Measurements from ENCODE around the gene EARS2.
"Not testable (repeated sequence)": the region's sequence is repeated elsewhere in the genome, so short reads cannot be mapped to it uniquely, and the experiment has no call there.

The EARS2 gene

DNA sequence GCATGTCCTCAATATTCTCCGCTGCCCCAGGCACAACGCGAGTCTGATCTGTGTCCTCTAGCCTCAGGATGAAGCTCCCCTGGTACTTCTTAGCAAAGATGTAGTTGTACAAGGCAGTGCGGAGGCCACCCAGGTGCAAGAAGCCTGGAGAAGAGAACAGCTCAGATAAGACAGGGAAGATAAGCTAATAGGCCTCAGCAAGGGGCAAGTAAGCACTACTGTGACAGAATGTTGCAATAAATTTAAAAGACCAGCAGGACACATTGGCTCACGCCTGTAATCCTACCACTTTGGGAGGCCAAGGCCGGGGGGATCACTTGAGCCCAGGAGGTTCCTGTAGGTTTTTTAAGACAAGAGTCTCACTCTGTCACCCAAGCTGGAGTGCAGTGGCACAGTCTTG is 5.0 kb downstream of the EARS2 start:
- Histone ChIP-seq H3K36me3 (ENCODE audit: control insufficient read depth in 2 of 2, insufficient read depth in 2 of 2, low read length in 2 of 2) (peaks cover 22 to 40% of the 10 kb centered on the region in 2 donors), H3K27me3 (ENCODE audit: control insufficient read depth in 2 of 2, insufficient read depth in 2 of 2, low read length in 2 of 2) (no peaks in the 10 kb centered on the region), H3K27ac (ENCODE audit: low read depth in 2 of 2, low read length in 2 of 2) (no peak overlapping the region), H3K9me3 (ENCODE audit: control insufficient read depth in 2 of 2, low read length in 2 of 2) (no peaks in the 10 kb centered on the region), H3K9ac (ENCODE audit: low read depth in 1 of 2, low read length in 2 of 2) (no peak overlapping the region), H3K4me3 (ENCODE audit: low read length in 2 of 2) (no peak overlapping the region), H3K4me1 (ENCODE audit: control insufficient read depth in 2 of 2, insufficient read depth in 2 of 2, low read length in 2 of 2) (peaks cover 0 to 3% of the 10 kb centered on the region in 2 donors)

DNA sequence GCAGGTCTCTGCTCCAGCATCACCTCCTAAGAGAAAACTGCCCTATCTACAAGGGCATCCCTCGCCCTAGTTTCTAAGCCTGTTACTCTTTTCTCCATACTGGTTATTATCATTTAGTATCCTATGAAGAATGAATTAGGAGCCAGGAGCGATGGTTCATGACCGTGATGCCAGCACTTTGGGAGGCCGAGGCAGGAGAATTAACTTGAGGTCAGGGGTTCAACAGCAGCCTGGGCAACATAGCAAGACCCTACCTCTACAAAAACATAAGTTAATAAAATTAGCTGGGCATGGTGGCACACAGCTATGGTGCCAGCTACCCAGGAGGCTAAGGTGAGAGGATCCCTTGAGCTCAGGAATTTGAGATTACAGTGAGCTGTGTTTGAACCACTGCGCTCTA is 7.2 kb downstream of the EARS2 start:
- no peak overlapping the region for H3K9ac ChIP-seq (ENCODE audit: low read depth in 1 of 2, low read length in 2 of 2)
- no peaks in the 10 kb centered on the region for H3K9me3 ChIP-seq (ENCODE audit: control insufficient read depth in 2 of 2, low read length in 2 of 2)
- H3K4me1 ChIP-seq (ENCODE audit: control insufficient read depth in 2 of 2, insufficient read depth in 2 of 2, low read length in 2 of 2), result no peaks in the 10 kb centered on the region
- no peak overlapping the region for H3K4me3 ChIP-seq (ENCODE audit: low read length in 2 of 2)
- no peaks in the 10 kb centered on the region for H3K27me3 ChIP-seq (ENCODE audit: control insufficient read depth in 2 of 2, insufficient read depth in 2 of 2, low read length in 2 of 2)
- no peak overlapping the region for H3K27ac ChIP-seq (ENCODE audit: low read depth in 2 of 2, low read length in 2 of 2)
- peaks cover 34 to 61% of the 10 kb centered on the region in 2 donors for H3K36me3 ChIP-seq (ENCODE audit: control insufficient read depth in 2 of 2, insufficient read depth in 2 of 2, low read length in 2 of 2)

DNA sequence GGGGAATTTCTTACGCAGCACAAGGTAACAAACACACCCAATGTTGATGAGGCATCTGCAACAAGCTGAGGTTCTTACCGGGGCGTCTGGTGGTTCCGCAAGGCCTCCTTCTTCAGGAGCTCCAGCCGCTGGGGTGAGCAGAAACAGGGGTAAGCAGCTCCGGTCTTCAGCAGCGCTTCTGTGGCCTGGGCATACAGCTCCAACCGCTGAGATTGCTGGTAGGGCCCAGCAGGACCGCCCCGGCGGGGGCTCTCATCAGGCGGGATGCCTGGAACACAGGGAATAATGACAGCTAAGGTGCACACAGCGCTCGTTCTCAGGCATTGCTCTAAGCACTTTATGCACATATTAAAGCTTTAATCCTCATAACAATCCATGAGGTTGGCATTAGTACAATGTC is 12.7 kb downstream of the EARS2 start:
- H3K9ac ChIP-seq (ENCODE audit: low read depth in 1 of 2, low read length in 2 of 2), result no peak overlapping the region
- no peaks in the 10 kb centered on the region for H3K4me1 ChIP-seq (ENCODE audit: control insufficient read depth in 2 of 2, insufficient read depth in 2 of 2, low read length in 2 of 2)
- no peaks in the 10 kb centered on the region for H3K9me3 ChIP-seq (ENCODE audit: control insufficient read depth in 2 of 2, low read length in 2 of 2)
- H3K27ac ChIP-seq (ENCODE audit: low read depth in 2 of 2, low read length in 2 of 2), result no peak overlapping the region
- H3K4me3 ChIP-seq (ENCODE audit: low read length in 2 of 2), result no peak overlapping the region
- H3K36me3 ChIP-seq (ENCODE audit: control insufficient read depth in 2 of 2, insufficient read depth in 2 of 2, low read length in 2 of 2), result peaks cover 29 to 57% of the 10 kb centered on the region in 2 donors
- H3K27me3 ChIP-seq (ENCODE audit: control insufficient read depth in 2 of 2, insufficient read depth in 2 of 2, low read length in 2 of 2), result no peaks in the 10 kb centered on the region

DNA sequence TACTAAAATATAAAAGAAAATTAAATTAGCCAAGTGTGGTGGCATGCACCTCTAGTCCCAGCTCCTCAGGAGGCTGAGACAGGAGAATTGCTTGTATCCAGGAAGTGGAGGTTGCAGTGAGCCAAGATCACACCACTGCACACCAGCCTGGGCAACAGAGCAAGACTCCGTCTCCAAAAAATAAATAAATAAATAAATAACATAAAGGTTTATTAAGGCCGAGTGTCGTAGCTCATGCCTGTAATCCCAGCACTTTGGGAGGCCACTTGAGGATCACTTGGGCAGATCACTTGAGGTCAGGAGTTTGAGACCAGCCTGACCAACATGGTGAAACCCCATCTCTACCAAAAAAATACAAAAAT is 16.4 kb downstream of the EARS2 start:
- not testable (repeated sequence) for H3K9me3 ChIP-seq (ENCODE audit: control insufficient read depth in 2 of 2, low read length in 2 of 2); H3K4me1 ChIP-seq (ENCODE audit: control insufficient read depth in 2 of 2, insufficient read depth in 2 of 2, low read length in 2 of 2); H3K9ac ChIP-seq (ENCODE audit: low read depth in 1 of 2, low read length in 2 of 2); H3K4me3 ChIP-seq (ENCODE audit: low read length in 2 of 2); H3K27ac ChIP-seq (ENCODE audit: low read depth in 2 of 2, low read length in 2 of 2); H3K27me3 ChIP-seq (ENCODE audit: control insufficient read depth in 2 of 2, insufficient read depth in 2 of 2, low read length in 2 of 2)
- peaks cover 21 to 36% of the 10 kb centered on the region in 2 donors for H3K36me3 ChIP-seq (ENCODE audit: control insufficient read depth in 2 of 2, insufficient read depth in 2 of 2, low read length in 2 of 2)

DNA sequence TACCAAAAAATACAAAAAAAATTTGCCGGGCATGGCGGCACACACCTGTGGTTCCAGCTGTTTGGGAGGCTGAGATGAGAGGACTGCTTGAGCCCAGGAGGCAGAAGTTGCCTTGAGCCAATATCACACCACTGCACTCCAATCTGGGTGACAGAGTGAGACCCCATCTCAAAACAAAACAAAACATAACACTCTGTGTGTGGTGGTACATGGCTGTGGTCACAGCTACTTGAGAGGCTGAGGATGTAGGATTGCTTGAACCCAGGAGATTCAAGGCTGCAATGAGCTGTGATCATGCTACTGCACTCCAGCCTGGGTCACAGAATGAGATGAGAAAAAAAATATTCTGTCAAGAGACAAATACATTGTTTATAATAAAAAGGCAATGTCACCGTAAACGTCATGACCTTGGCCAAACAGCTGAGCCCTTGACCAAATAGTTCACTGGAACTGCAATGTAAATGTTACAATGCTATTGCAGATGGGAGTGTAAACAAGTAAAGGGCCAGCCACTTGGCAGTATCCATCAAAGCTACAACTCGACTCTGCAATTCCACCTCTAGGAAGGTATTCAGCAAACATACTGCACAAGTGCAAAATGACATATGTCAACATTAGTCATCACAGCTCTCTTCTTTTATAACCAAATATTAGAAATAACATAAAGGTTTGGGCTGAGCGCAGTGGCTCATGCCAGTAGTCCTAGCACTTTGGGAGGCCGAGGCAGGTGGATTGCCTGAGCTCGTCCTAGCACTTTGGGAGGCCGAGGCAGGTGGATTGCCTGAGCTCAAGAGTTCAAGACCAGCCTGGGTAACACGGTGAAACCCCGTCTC is 16.9 kb downstream of the EARS2 start:
- Histone ChIP-seq H3K36me3 (ENCODE audit: control insufficient read depth in 2 of 2, insufficient read depth in 2 of 2, low read length in 2 of 2) (peaks cover 19 to 34% of the 10 kb centered on the region in 2 donors), H3K4me1 (ENCODE audit: control insufficient read depth in 2 of 2, insufficient read depth in 2 of 2, low read length in 2 of 2) (no peaks in the 10 kb centered on the region), H3K9ac (ENCODE audit: low read depth in 1 of 2, low read length in 2 of 2) (no peak overlapping the region), H3K27me3 (ENCODE audit: control insufficient read depth in 2 of 2, insufficient read depth in 2 of 2, low read length in 2 of 2) (no peaks in the 10 kb centered on the region), H3K9me3 (ENCODE audit: control insufficient read depth in 2 of 2, low read length in 2 of 2) (no peaks in the 10 kb centered on the region), H3K27ac (ENCODE audit: low read depth in 2 of 2, low read length in 2 of 2) (no peak overlapping the region), H3K4me3 (ENCODE audit: low read length in 2 of 2) (no peak overlapping the region)

DNA sequence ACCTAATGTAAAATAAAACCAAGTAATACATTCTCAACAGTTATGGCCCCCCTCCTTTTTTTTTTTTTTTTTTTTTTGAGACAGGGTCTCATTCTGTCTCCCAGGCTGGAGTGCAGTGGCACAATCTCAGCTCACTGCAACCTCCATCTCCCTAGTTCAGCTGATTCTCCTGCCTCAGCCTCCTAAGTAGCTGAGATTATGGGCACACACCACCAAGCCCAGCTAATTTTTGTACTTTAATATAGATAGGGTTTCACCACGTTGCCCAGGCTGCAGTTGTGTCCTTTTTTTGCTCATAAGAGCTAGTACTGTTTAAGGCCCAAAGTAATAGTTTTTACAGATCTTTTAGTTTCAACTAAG is 18.3 kb downstream of the EARS2 start:
- H3K4me3 ChIP-seq (ENCODE audit: low read length in 2 of 2), result no peak overlapping the region
- no peak overlapping the region for H3K27ac ChIP-seq (ENCODE audit: low read depth in 2 of 2, low read length in 2 of 2)
- no peaks in the 10 kb centered on the region for H3K4me1 ChIP-seq (ENCODE audit: control insufficient read depth in 2 of 2, insufficient read depth in 2 of 2, low read length in 2 of 2)
- H3K27me3 ChIP-seq (ENCODE audit: control insufficient read depth in 2 of 2, insufficient read depth in 2 of 2, low read length in 2 of 2), result no peaks in the 10 kb centered on the region
- H3K9ac ChIP-seq (ENCODE audit: low read depth in 1 of 2, low read length in 2 of 2), result no peak overlapping the region
- H3K36me3 ChIP-seq (ENCODE audit: control insufficient read depth in 2 of 2, insufficient read depth in 2 of 2, low read length in 2 of 2), result peaks cover 30 to 40% of the 10 kb centered on the region in 2 donors
- H3K9me3 ChIP-seq (ENCODE audit: control insufficient read depth in 2 of 2, low read length in 2 of 2), result no peaks in the 10 kb centered on the region

DNA sequence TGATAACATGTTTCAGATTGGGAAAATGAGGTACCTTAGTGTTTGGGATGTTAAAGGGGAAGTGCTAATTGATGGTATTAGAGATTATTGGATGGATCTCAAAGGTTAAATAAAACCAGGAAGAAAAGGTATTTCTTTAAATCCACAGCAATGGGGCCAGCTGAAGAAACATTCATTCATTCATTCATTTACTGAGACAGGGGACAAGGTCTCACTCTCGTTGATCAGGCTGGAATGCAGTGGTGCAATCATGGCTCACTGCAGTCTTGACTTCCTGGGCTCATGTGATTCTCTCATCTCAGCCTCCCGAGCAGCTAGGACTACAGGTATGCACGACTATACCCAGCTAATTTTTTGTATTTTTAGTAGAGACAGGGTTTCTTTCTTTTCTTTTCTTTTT is 19.8 kb downstream of the EARS2 start:
- no peak overlapping the region for H3K4me3 ChIP-seq (ENCODE audit: low read length in 2 of 2)
- H3K4me1 ChIP-seq (ENCODE audit: control insufficient read depth in 2 of 2, insufficient read depth in 2 of 2, low read length in 2 of 2), result no peaks in the 10 kb centered on the region
- no peak overlapping the region for H3K9ac ChIP-seq (ENCODE audit: low read depth in 1 of 2, low read length in 2 of 2)
- H3K9me3 ChIP-seq (ENCODE audit: control insufficient read depth in 2 of 2, low read length in 2 of 2), result no peaks in the 10 kb centered on the region
- no peak overlapping the region for H3K27ac ChIP-seq (ENCODE audit: low read depth in 2 of 2, low read length in 2 of 2)
- H3K36me3 ChIP-seq (ENCODE audit: control insufficient read depth in 2 of 2, insufficient read depth in 2 of 2, low read length in 2 of 2), result peaks cover 40 to 45% of the 10 kb centered on the region in 2 donors
- H3K27me3 ChIP-seq (ENCODE audit: control insufficient read depth in 2 of 2, insufficient read depth in 2 of 2, low read length in 2 of 2), result no peaks in the 10 kb centered on the region

DNA sequence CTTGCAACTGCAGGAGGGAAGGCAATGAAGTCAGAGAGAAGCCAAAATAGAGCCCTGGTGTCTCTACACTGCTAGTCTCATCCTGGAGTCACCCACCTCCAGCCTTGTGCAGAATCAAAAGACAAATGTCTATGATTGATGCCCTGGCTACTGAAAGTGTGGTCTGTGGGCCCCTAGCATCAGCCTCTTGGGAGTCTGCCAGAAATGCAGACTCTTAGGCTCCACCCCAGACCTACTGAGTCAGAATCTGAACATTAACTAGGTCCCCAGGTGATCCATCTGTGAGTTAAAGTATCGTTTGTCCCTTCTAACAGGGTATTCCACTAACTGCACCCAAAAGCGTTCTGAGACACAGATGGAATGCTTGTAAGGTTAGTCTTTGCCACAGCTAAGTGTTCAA is 21.2 kb downstream of the EARS2 start:
- no peaks in the 10 kb centered on the region for H3K27me3 ChIP-seq (ENCODE audit: control insufficient read depth in 2 of 2, insufficient read depth in 2 of 2, low read length in 2 of 2)
- H3K9ac ChIP-seq (ENCODE audit: low read depth in 1 of 2, low read length in 2 of 2), result no peak overlapping the region
- H3K4me3 ChIP-seq (ENCODE audit: low read length in 2 of 2), result no peak overlapping the region
- peaks cover 44 to 45% of the 10 kb centered on the region in 2 donors for H3K36me3 ChIP-seq (ENCODE audit: control insufficient read depth in 2 of 2, insufficient read depth in 2 of 2, low read length in 2 of 2)
- H3K27ac ChIP-seq (ENCODE audit: low read depth in 2 of 2, low read length in 2 of 2), result no peak overlapping the region
- no peaks in the 10 kb centered on the region for H3K4me1 ChIP-seq (ENCODE audit: control insufficient read depth in 2 of 2, insufficient read depth in 2 of 2, low read length in 2 of 2)
- no peaks in the 10 kb centered on the region for H3K9me3 ChIP-seq (ENCODE audit: control insufficient read depth in 2 of 2, low read length in 2 of 2)

DNA sequence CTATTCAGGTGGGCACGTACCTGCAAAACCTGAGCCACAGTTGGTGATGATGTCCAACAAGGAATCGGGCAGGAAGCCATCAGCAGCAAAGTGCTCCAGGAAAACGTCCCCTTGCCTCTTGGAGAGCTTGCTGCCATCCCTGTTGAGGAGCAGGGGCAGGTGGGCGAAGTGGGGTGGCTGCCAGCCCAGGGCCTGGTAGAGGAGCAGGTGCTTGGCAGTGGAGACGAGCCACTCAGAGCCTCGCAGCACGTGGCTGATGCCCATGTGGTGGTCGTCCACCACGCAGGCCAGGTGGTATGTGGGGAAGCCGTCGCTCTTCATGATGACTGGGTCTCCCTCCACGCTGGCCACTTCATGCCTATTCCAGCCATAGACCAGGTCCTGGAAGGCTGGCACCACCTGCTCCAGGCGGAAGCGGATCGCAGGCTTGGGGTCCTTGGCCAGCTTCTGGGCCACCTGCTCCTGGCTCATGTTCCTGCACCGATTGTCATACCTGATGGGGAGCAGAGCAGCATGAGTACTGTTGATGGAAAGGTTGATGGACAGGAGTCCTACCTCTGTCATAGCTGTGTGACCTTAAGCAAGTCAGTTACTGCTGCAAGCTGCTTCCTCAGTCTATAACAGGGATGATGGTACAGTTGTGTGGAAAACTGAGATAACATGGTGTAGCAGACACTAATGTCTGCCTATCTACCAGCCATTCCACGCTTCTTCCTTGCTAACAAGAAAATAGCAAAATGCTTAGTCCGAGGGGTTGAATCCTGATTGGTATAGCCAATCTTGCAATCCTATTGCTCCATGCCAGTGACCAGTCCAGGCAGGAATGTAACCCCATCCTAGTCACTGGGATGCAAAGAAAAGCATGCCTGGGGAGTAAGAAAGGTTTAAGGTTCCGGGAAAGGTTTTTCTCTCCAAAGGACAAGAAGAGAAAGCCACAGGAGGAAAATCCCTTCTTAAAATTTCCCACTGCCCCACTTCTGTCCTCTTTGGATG is 22.0 kb downstream of the EARS2 start:
- Histone ChIP-seq H3K4me1 (ENCODE audit: control insufficient read depth in 2 of 2, insufficient read depth in 2 of 2, low read length in 2 of 2) (no peaks in the 10 kb centered on the region), H3K27ac (ENCODE audit: low read depth in 2 of 2, low read length in 2 of 2) (no peak overlapping the region), H3K4me3 (ENCODE audit: low read length in 2 of 2) (no peak overlapping the region), H3K9me3 (ENCODE audit: control insufficient read depth in 2 of 2, low read length in 2 of 2) (no peaks in the 10 kb centered on the region), H3K27me3 (ENCODE audit: control insufficient read depth in 2 of 2, insufficient read depth in 2 of 2, low read length in 2 of 2) (no peaks in the 10 kb centered on the region), H3K9ac (ENCODE audit: low read depth in 1 of 2, low read length in 2 of 2) (no peak overlapping the region), H3K36me3 (ENCODE audit: control insufficient read depth in 2 of 2, insufficient read depth in 2 of 2, low read length in 2 of 2) (peaks cover 42 to 43% of the 10 kb centered on the region in 2 donors)

DNA sequence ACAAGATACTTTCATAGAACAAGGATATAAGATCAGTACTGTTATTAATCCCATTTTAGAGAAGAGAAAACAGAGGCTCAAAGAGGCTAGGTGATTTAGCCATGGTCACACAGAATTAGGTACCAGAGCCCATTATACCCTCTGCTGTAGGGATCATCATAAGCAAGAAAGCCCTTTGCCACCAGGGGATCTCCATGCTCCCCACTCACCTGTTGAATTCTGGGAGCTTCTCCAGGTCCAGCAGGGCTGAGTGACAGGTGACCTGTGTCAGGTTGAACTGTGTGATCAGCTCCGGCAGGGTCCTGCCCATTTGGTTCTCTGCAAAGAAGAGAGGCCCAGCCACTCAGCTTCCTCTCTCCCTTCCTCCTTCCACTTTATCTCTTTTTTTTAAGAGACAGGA is 24.7 kb downstream of the EARS2 start:
- no peaks in the 10 kb centered on the region for H3K27me3 ChIP-seq (ENCODE audit: control insufficient read depth in 2 of 2, insufficient read depth in 2 of 2, low read length in 2 of 2)
- H3K27ac ChIP-seq (ENCODE audit: low read depth in 2 of 2, low read length in 2 of 2), result no peak overlapping the region
- H3K36me3 ChIP-seq (ENCODE audit: control insufficient read depth in 2 of 2, insufficient read depth in 2 of 2, low read length in 2 of 2), result peaks cover 48 to 56% of the 10 kb centered on the region in 2 donors
- no peak overlapping the region for H3K9ac ChIP-seq (ENCODE audit: low read depth in 1 of 2, low read length in 2 of 2)
- H3K9me3 ChIP-seq (ENCODE audit: control insufficient read depth in 2 of 2, low read length in 2 of 2), result no peaks in the 10 kb centered on the region
- H3K4me3 ChIP-seq (ENCODE audit: low read length in 2 of 2), result no peak overlapping the region
- H3K4me1 ChIP-seq (ENCODE audit: control insufficient read depth in 2 of 2, insufficient read depth in 2 of 2, low read length in 2 of 2), result no peaks in the 10 kb centered on the region
